AG09319 (cell line): Measurements from ENCODE around the gene ASH1L.

Source experiments
- DNase-seq: peaks from one replicate; pipeline ENCODE4 v3.0.0-alpha.2; 2010; ENCODE audit warnings: low read depth; ENCODE audit errors: extremely low read depth
- TF ChIP-seq, protein P1 (sequence below): IDR thresholded peaks from 2 replicates; pipeline ENCODE4 v1.5.1; 2011; ENCODE audit warnings: low read depth, mild to moderate bottlenecking, inconsistent platforms, low read length, moderate library complexity

Gene ASH1L

DNA sequence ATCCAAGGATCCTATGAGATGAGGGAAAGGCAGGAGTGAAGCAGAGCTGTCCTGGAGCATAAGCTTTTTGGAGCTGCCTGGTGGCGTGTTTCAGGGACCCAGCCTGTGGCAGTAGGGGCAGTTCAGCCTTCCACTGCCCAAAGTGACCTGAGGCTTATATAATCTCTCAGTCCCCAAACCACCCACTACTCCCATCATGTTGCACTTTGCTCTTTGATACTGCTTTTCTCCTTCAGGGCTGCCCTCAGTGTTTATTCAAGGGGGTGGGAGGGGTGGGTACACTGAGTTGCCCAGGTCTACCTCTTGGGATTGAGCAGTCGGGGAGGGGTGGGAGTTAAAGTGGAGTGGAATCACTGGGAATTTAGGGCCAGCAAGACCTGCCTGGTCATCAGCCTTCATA, 276.1 kb downstream of the ASH1L start:
- DNase-seq = no peak
- TF ChIP-seq, protein P1, sequence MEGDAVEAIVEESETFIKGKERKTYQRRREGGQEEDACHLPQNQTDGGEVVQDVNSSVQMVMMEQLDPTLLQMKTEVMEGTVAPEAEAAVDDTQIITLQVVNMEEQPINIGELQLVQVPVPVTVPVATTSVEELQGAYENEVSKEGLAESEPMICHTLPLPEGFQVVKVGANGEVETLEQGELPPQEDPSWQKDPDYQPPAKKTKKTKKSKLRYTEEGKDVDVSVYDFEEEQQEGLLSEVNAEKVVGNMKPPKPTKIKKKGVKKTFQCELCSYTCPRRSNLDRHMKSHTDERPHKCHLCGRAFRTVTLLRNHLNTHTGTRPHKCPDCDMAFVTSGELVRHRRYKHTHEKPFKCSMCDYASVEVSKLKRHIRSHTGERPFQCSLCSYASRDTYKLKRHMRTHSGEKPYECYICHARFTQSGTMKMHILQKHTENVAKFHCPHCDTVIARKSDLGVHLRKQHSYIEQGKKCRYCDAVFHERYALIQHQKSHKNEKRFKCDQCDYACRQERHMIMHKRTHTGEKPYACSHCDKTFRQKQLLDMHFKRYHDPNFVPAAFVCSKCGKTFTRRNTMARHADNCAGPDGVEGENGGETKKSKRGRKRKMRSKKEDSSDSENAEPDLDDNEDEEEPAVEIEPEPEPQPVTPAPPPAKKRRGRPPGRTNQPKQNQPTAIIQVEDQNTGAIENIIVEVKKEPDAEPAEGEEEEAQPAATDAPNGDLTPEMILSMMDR = no peak

GRCh38 chr1:155285631-155286044, 277.0 kb downstream of the ASH1L start:
- TF ChIP-seq, protein P1 = no peak
- no peak for DNase-seq
